ENCODE results near the gene LRPAP1. TPM values are rescaled to one million over a fixed set of nuclear protein-coding genes. Genes with fewer than 3 reads are reported as not detected.

The LRPAP1 gene
- total RNA-seq, 1 donor from 2014 or later: 81.6 TPM

- H3K4me3 ChIP-seq (ENCODE audit: low read depth, low read length): no peak overlapping the region
- TF ChIP-seq CTCF (conservative IDR thresholded peaks at IDR 0.05; ENCODE audit: low read depth, low read length): no peak
- no peak for DNase-seq (ENCODE audit: low read depth)
These were observed 21.0 kb downstream of the LRPAP1 start for GRCh38 chr4:3511187-3511586.

GRCh38 chr4:3510481-3510880, 21.7 kb downstream of the LRPAP1 start:
- DNase-seq (ENCODE audit: low read depth): no peak
- no peak for TF ChIP-seq CTCF (conservative IDR thresholded peaks at IDR 0.05; ENCODE audit: low read depth, low read length)
- H3K4me3 ChIP-seq (ENCODE audit: low read depth, low read length): no peak overlapping the region

- no peak overlapping the region for H3K4me3 ChIP-seq (ENCODE audit: low read depth, low read length)
- TF ChIP-seq CTCF (conservative IDR thresholded peaks at IDR 0.05; ENCODE audit: low read depth, low read length): no peak
- DNase-seq (ENCODE audit: low read depth): no peak
These were observed 23.7 kb downstream of the LRPAP1 start for GRCh38 chr4:3508542-3508941.

- no peak for TF ChIP-seq CTCF (conservative IDR thresholded peaks at IDR 0.05; ENCODE audit: low read depth, low read length)
- no peak overlapping the region for H3K4me3 ChIP-seq (ENCODE audit: low read depth, low read length)
- no peak for DNase-seq (ENCODE audit: low read depth)
These were observed 27.0 kb downstream of the LRPAP1 start for GRCh38 chr4:3505231-3505630.

- H3K4me3 ChIP-seq (ENCODE audit: low read depth, low read length): no peak overlapping the region
- no peak for TF ChIP-seq CTCF (conservative IDR thresholded peaks at IDR 0.05; ENCODE audit: low read depth, low read length)
- no peak for DNase-seq (ENCODE audit: low read depth)
These were observed 29.0 kb downstream of the LRPAP1 start for GRCh38 chr4:3502941-3503936.

- no peak overlapping the region for H3K4me3 ChIP-seq (ENCODE audit: low read depth, low read length)
- DNase-seq (ENCODE audit: low read depth): no peak
- TF ChIP-seq CTCF (conservative IDR thresholded peaks at IDR 0.05; ENCODE audit: low read depth, low read length): no peak
These were observed 30.3 kb downstream of the LRPAP1 start for GRCh38 chr4:3501825-3502425.
